Right lobe of liver (tissue), 6 donors: ENCODE data around the gene MYADM. TPM values are rescaled to one million over a fixed set of nuclear protein-coding genes. Genes with fewer than 3 reads are reported as not detected.
A peak's percentile ranks its signal among the peaks of the same experiment; 100 is the strongest.
"Not testable (repeated sequence)": the region's sequence is repeated elsewhere in the genome, so short reads cannot be mapped to it uniquely, and the experiment has no call there.

Source experiments
- ATAC-seq, 4 donors: fragments of 200-7000 bp; cut with Tn5 transposase; one replicate each; pipeline ENCODE4 v1.9.1; 2020; ENCODE audit warnings: mild to moderate bottlenecking in 4 of 4, moderate library complexity in 4 of 4
- DNase-seq, 3 donors: peaks; one replicate each; pipeline ENCODE4 v3.0.0-alpha.2; 2020
- H3K27ac ChIP-seq, 3 donors: fragments of 200-600 bp; one replicate each; pipeline ENCODE4 v1.8.0; 2022
- H3K27me3 ChIP-seq, 2 donors: fragments of 200-600 bp; one replicate each; pipeline ENCODE4 v1.8.0; 2022
- H3K36me3 ChIP-seq, 4 donors: fragments of 200-600 bp; sonication (generic) in 1 of 4; one replicate each; pipeline versions ENCODE4 v1.5.1 to v1.8.0; 2017 to 2022; ENCODE audit warnings: control low read depth in 1 of 4
- H3K4me1 ChIP-seq, 4 donors: fragments of 200-600 bp; sonication (generic) in 1 of 4; one replicate each; pipeline versions ENCODE4 v1.5.1 to v1.8.0; 2017 to 2022; ENCODE audit warnings: control low read depth in 1 of 4
- H3K4me3 ChIP-seq, 3 donors: fragments of 200-600 bp; one replicate each; pipeline ENCODE4 v1.8.0; 2022
- H3K9me3 ChIP-seq, 4 donors: fragments of 200-600 bp; sonication (generic) in 1 of 4; one replicate each; pipeline versions ENCODE4 v1.5.1 to v1.8.0; 2017 to 2022; ENCODE audit warnings: control low read depth in 1 of 4
- CTCF ChIP-seq, 4 donors: fragments of 200-600 bp in 3 of 4; fragments of 450-650 bp in 1 of 4; IDR thresholded peaks; one replicate each; pipeline versions ENCODE4 v1.5.1 to v1.8.0; 2016 to 2022; ENCODE audit warnings: antibody characterized with exemption in 4 of 4, mild to moderate bottlenecking in 2 of 4
- POLR2A ChIP-seq: fragments of 450-650 bp; IDR thresholded peaks from one replicate; pipeline ENCODE4 v1.6.1; 2017; ENCODE audit warnings: antibody characterized with exemption, mild to moderate bottlenecking
- WGBS: methylation state at CpG from one replicate; pipeline ENCODE4 v1.1.6; 2018; ENCODE audit warnings: low coverage, low lambda C conversion rate; ENCODE audit not compliant: insufficient coverage; ENCODE audit errors: missing lambda C conversion rate; 5-methylcytosine and 5-hydroxymethylcytosine counted together
- intact Hi-C, 2 donors: fragments of 100-400 bp; cut with DNase I; formaldehyde crosslinking; loops; one replicate each; pipeline versions ENCODE4 v1.11.2 to v1.14.1; 2022
- total RNA-seq, 6 experiments: library from RNA; depleted of rRNA in 2 of 6; stranded (reverse); fragments of >200 nt in 2 of 6; fragmentation: NEBNext Ultra II Directional in 3 of 6; extraction: Animal tissue kit (Norgen Biotek cat#: 25700) in 3 of 6; gene quantifications; one replicate each; pipeline versions ENCODE4 v1.1.0 to v1.2.4, GENCODE V29; 2016 to 2023
- donor health status: DM: no; HTN: yes; CAD: no.
- donor health status: DM: no; HTN: no; CAD: no.
- donor health status: DM: no; HTN: no; CAD: no.
- donor health status: DM: no; HTN: yes; CAD: no.
- donor health status: DM: no; HTN: yes; CAD: no.

MYADM gene
- total RNA-seq, 6 experiments from 2014 or later, result 15.4 to 38.3 (median 20.9) TPM

- H3K27me3 ChIP-seq, result no peaks in the 10 kb centered on the region
- H3K4me3 ChIP-seq, result peak overlapping the region; percentile 57 to 88 (median 68)
- intact Hi-C loops, result no loop called here
- H3K27ac ChIP-seq, result peak overlapping the region; percentile 56 to 88 (median 71)
- H3K4me1 ChIP-seq, result peaks cover 0 to 18% (median 4%) of the 10 kb centered on the region in 4 donors
- WGBS, result 1% methylated on average over 8 of the region's 37 CpGs
- TF ChIP-seq CTCF (IDR thresholded peaks at IDR 0.05), result no peak
- TF ChIP-seq POLR2A, result peak; percentile 1
- DNase-seq, result peak; percentile 51 to 74 (median 60)
- peak in 2 of 4 donors; percentile 1 for ATAC-seq
- H3K36me3 ChIP-seq, result no peaks in the 10 kb centered on the region
- no peaks in the 10 kb centered on the region for H3K9me3 ChIP-seq
Observed at GRCh38 chr19:53868091-53868891, 608 bp downstream of the MYADM start.

GRCh38 chr19:53868892-53869804 lies 1.5 kb downstream of the MYADM start:
- Histone ChIP-seq H3K9me3 (no peaks in the 10 kb centered on the region), H3K27me3 (no peaks in the 10 kb centered on the region), H3K36me3 (peaks cover 0 to 4% (median 0%) of the 10 kb centered on the region in 4 donors), H3K4me3 (peak overlapping the region; percentile 57 to 88 (median 68)), H3K4me1 (peaks cover 0 to 15% (median 4%) of the 10 kb centered on the region in 4 donors), H3K27ac (peak overlapping the region; percentile 56 to 88 (median 71))
- no CpG with 5 or more reads among the region's 75 CpGs for WGBS
- TF ChIP-seq CTCF (IDR thresholded peaks at IDR 0.05), result peak in 3 of 4 donors; percentile 10 to 62 (median 22)
- peak; percentile 74 for TF ChIP-seq POLR2A
- intact Hi-C loops, result no loop called here
- peak; percentile 91 to 93 (median 92) for DNase-seq
- peak; percentile 75 to 83 (median 80) for ATAC-seq

- ATAC-seq, H3K36me3 ChIP-seq, H3K4me1 ChIP-seq, intact Hi-C loops, H3K9me3 ChIP-seq, H3K27me3 ChIP-seq: not testable (repeated sequence)
- Histone ChIP-seq H3K4me3 (peak overlapping the region; percentile 57 to 88 (median 68)), H3K27ac (peak overlapping the region; percentile 56 to 88 (median 71))
- DNase-seq, result peak in 1 of 3 donors; percentile 62
- WGBS, result 3% methylated on average over 12 of the region's 24 CpGs
Observed at GRCh38 chr19:53869805-53870484, 2.3 kb downstream of the MYADM start.

- Histone ChIP-seq H3K4me1 (peaks cover 0 to 9% (median 0%) of the 10 kb centered on the region in 4 donors), H3K36me3 (peaks cover 0 to 7% (median 0%) of the 10 kb centered on the region in 4 donors), H3K27ac (peak overlapping the region in 2 of 3 donors; percentile 36 to 55), H3K4me3 (no peak overlapping the region), H3K27me3 (no peaks in the 10 kb centered on the region), H3K9me3 (no peaks in the 10 kb centered on the region)
- WGBS, result 17% methylated on average over 4 of the region's 5 CpGs
- intact Hi-C loops, result no loop called here
- ATAC-seq (peak in 1 of 4 donors; percentile 4), DNase-seq (peak; percentile 48 to 64 (median 54))
- TF ChIP-seq POLR2A (no peak), CTCF (IDR thresholded peaks at IDR 0.05) (no peak)
Observed at GRCh38 chr19:53870485-53870844, 2.8 kb downstream of the MYADM start.
